ENCODE measurements around the gene IMMT. TPM values are rescaled to one million over a fixed set of nuclear protein-coding genes. Genes with fewer than 3 reads are reported as not detected.

IMMT gene
- total and polyA plus RNA-seq, 2 of the 8 experiments (the other 6 are each of a cell fraction or from before 2014, with no cell fraction given): 37.7 to 103 TPM

- TF ChIP-seq YY1 (IDR thresholded peaks at IDR 0.05; ENCODE audit: low read depth, low read length) (no peak), CEBPB (IDR thresholded peaks at IDR 0.05; ENCODE audit: low read depth, low read length) (no peak)
Observed at GRCh38 chr2:86213056-86213455, 17.8 kb upstream of the IMMT start (continued).

All from H1 (cell line).